Cardiac muscle cell (in vitro differentiated cells and primary cell): Measurements from ENCODE around the gene HSBP1. TPM values are rescaled to one million over a fixed set of nuclear protein-coding genes. Genes with fewer than 3 reads are reported as not detected.

Experiments
- DNase-seq, 2 donors: peaks; one replicate each; pipeline versions ENCODE4 v3.0.0 to v3.0.0-alpha.2; 2010 to 2017; ENCODE audit warnings: low read depth in 1 of 2, low spot score in 1 of 2
- H3K27ac ChIP-seq: fragments of 200-600 bp; sonication (generic); 2 replicates; pipeline ENCODE4 v1.5.1; 2016
- H3K27me3 ChIP-seq: fragments of 200-600 bp; sonication (generic); 2 replicates; pipeline ENCODE4 v1.6.0; 2016; ENCODE audit warnings: control low read depth
- H3K36me3 ChIP-seq: fragments of 200-600 bp; sonication (generic); 2 replicates; pipeline ENCODE4 v1.5.1; 2016; ENCODE audit warnings: control low read depth
- H3K4me1 ChIP-seq: fragments of 200-600 bp; sonication (generic); 2 replicates; pipeline ENCODE4 v1.8.1; 2017; ENCODE audit warnings: low read depth, mild to moderate bottlenecking, mixed run types
- H3K4me3 ChIP-seq: fragments of 200-600 bp; sonication (generic); 2 replicates; pipeline ENCODE4 v1.5.1; 2016; ENCODE audit warnings: mild to moderate bottlenecking
- H3K9me3 ChIP-seq: fragments of 200-600 bp; sonication (generic); 2 replicates; pipeline ENCODE4 v1.5.1; 2017; ENCODE audit warnings: low read depth, mild to moderate bottlenecking, control low read depth
- polyA plus RNA-seq: library from polyadenylated mRNA; unstranded; fragments of >200 nt; fragmentation: Nextera tagmentation; extraction: Ambion mirVana; gene quantifications from 2 replicates; pipeline ENCODE4 v1.2.1, GENCODE V29; 2016
- total RNA-seq: library from RNA; depleted of rRNA; stranded (reverse); fragments of >200 nt; gene quantifications from 2 replicates; pipeline ENCODE4 v1.2.3, GENCODE V29; 2016
- TF ChIP-seq, protein P1 (sequence below): IDR thresholded peaks from 2 replicates; pipeline ENCODE4 v1.5.1; 2012; ENCODE audit warnings: low read depth, mild to moderate bottlenecking, low read length

HSBP1 gene
- total and polyA plus RNA-seq, 2 experiments from 2014 or later = 16.7 to 529 TPM

DNA sequence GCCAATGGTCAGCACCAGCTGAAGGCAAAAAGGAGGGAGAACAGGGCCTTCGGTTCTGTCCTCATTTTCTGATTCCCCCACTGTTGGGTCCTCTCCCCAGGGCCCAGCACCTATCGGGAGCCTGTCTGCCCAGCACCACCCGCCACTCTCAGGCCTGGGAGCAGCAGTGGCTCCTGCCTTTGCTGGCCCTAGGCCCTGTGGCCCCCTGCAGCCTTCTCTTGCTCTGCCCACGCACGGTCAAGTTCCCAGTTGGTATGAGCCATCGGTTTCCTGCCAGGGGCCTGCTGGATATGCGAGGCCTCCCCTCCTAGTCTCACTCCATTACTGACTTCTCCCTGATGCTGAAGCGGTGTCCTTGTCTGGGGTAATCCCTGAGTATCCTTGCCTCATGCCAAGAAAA lies 37.5 kb downstream of the HSBP1 start:
- Histone ChIP-seq H3K4me1 (peaks cover 7% of the 10 kb centered on the region), H3K36me3 (no peaks in the 10 kb centered on the region), H3K4me3 (no peak overlapping the region), H3K27ac (no peak overlapping the region), H3K9me3 (no peaks in the 10 kb centered on the region), H3K27me3 (no peaks in the 10 kb centered on the region)
- TF ChIP-seq, protein P1, sequence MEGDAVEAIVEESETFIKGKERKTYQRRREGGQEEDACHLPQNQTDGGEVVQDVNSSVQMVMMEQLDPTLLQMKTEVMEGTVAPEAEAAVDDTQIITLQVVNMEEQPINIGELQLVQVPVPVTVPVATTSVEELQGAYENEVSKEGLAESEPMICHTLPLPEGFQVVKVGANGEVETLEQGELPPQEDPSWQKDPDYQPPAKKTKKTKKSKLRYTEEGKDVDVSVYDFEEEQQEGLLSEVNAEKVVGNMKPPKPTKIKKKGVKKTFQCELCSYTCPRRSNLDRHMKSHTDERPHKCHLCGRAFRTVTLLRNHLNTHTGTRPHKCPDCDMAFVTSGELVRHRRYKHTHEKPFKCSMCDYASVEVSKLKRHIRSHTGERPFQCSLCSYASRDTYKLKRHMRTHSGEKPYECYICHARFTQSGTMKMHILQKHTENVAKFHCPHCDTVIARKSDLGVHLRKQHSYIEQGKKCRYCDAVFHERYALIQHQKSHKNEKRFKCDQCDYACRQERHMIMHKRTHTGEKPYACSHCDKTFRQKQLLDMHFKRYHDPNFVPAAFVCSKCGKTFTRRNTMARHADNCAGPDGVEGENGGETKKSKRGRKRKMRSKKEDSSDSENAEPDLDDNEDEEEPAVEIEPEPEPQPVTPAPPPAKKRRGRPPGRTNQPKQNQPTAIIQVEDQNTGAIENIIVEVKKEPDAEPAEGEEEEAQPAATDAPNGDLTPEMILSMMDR = no peak
- DNase-seq = no peak

DNA sequence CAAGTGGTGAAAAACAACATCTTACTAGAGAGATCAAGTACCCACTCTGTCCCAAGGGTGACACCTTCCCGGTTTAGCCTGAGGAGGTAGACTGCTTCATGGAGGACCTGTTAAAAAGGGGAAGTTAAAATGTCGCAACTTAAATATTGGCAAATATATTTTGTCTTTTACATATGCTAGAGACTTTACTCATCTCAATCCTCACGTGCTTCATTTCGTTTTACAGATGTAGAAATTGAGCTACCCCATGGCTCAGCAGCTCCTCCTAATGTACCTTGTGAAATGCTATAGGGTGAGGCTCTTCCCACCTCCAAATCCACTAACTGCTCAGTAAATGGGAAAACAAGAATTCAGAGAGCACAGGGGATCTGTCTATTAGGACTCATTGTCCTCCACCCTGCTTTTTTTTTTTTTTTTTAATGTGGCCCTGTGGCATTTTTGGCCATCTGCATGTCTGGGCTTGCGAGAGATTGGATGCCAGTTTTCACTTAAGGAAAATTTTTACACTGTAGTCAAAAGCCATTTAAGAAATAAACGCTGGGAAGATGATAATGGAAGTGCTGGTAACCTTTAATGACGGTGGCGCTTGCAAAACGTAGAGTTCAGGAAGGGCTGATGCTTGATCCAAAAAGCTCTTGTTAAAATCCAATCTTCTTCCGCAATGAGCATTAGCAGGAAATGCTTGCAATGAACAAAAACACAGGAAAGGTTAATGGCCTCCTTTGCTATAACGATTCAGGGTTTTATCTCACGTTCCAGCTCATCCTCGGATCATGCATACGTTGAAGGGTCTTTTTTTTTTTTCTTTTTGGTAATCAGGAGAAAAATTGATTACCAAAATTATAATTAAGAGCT lies 39.8 kb downstream of the HSBP1 start:
- DNase-seq = no peak
- Histone ChIP-seq H3K36me3 (no peaks in the 10 kb centered on the region), H3K4me1 (peaks cover 5% of the 10 kb centered on the region), H3K27ac (no peak overlapping the region), H3K27me3 (no peaks in the 10 kb centered on the region), H3K9me3 (no peaks in the 10 kb centered on the region), H3K4me3 (no peak overlapping the region)
- TF ChIP-seq, protein P1 = no peak

DNA sequence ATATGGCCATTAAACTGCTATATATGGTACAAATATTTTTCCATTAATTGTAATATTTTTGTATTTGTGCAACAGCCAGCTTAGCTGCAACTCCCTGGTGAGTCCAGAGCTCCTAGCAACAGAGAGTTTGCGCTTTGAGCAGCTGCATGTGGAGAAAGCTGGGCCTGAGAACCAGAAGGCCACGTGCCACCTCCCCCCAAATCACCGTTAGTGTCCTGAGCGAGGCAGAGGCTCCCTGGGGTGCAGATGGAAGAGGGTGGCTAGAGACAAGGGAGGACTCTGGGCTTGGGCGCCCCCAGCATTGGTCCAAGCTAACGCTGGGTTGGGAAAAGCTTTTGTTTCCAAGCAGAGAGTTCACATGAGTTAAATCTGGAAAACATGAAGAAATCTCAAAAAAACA lies 41.6 kb downstream of the HSBP1 start:
- TF ChIP-seq, protein P1 = no peak
- H3K27ac ChIP-seq = no peak overlapping the region
- H3K4me3 ChIP-seq = no peak overlapping the region
- H3K4me1 ChIP-seq = no peaks in the 10 kb centered on the region
- H3K27me3 ChIP-seq = no peaks in the 10 kb centered on the region
- DNase-seq = no peak
- no peaks in the 10 kb centered on the region for H3K9me3 ChIP-seq
- H3K36me3 ChIP-seq = no peaks in the 10 kb centered on the region

DNA sequence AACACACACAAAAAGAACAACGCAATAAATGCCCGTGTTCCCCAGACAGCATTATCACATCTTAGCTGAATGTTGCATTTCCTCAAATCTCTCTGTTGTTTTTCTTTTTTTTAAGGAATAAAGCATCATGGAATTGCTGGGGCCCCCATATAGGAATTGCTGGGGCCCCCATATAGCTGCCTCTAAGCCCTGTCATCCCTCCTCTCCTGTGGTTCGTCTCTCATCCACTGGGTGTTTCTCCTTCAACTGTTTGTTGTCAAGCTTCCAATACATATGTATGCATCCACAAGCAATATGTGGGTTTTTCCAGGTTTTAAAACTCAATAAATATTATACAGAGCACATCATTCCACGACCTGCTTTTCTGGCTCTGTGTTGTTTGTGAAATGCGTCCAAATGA lies 43.2 kb downstream of the HSBP1 start:
- H3K27ac ChIP-seq = no peak overlapping the region
- DNase-seq = no peak
- no peaks in the 10 kb centered on the region for H3K9me3 ChIP-seq
- H3K36me3 ChIP-seq = no peaks in the 10 kb centered on the region
- no peak overlapping the region for H3K4me3 ChIP-seq
- H3K27me3 ChIP-seq = no peaks in the 10 kb centered on the region
- H3K4me1 ChIP-seq = no peaks in the 10 kb centered on the region
- TF ChIP-seq, protein P1 = no peak

DNA sequence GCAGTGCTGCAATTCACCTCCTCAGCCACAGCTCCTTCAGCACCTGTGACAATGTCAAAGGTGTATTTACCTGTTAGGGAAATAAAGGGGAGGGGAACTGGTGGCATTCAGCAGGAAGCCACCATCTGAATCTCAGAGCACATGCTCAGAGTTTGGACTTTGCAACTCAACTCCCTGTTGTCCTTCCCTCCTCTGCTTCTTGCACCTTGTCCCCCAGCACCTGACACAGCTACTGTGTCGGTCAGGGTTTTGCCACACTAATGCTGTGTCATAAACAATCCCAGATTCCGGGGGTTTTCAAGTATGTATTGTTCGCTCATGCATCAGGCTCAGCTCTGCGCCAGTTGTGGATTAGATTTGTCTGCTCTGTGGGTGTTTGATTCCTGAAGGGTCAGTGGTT lies 43.7 kb downstream of the HSBP1 start:
- H3K4me3 ChIP-seq = no peak overlapping the region
- DNase-seq = no peak
- H3K4me1 ChIP-seq = no peaks in the 10 kb centered on the region
- H3K27me3 ChIP-seq = no peaks in the 10 kb centered on the region
- no peak overlapping the region for H3K27ac ChIP-seq
- TF ChIP-seq, protein P1 = no peak
- H3K9me3 ChIP-seq = no peaks in the 10 kb centered on the region
- no peaks in the 10 kb centered on the region for H3K36me3 ChIP-seq
